HUES6 (cell line): ENCODE measurements around the gene CRX.
"Not testable (repeated sequence)": the region's sequence is repeated elsewhere in the genome, so short reads cannot be mapped to it uniquely, and the experiment has no call there.

Experiments used
- H3K27ac ChIP-seq: 2 replicates; pipeline ENCODE4 v1.7.0; 2013; ENCODE audit warnings: low read depth, mild to moderate bottlenecking, low read length, inconsistent platforms
- H3K27me3 ChIP-seq: 2 replicates; pipeline ENCODE4 v1.6.1; 2013; ENCODE audit warnings: low read length; ENCODE audit not compliant: control insufficient read depth, insufficient read depth
- H3K36me3 ChIP-seq: 2 replicates; pipeline ENCODE4 v1.6.1; 2013; ENCODE audit warnings: low read length; ENCODE audit not compliant: control insufficient read depth, insufficient read depth
- H3K4me1 ChIP-seq: 2 replicates; pipeline ENCODE4 v1.6.1; 2013; ENCODE audit warnings: low read length; ENCODE audit not compliant: control insufficient read depth, insufficient read depth
- H3K4me3 ChIP-seq: 2 replicates; pipeline ENCODE4 v1.5.1; 2013; ENCODE audit warnings: low read depth, low read length
- H3K9ac ChIP-seq: one replicate; pipeline ENCODE4 v1.6.1; 2013; ENCODE audit warnings: mild to moderate bottlenecking, low read length
- H3K9me3 ChIP-seq: 2 replicates; pipeline ENCODE4 v1.6.1; 2013; ENCODE audit warnings: low read depth, low read length; ENCODE audit not compliant: control insufficient read depth, insufficient read depth

The CRX gene

GRCh38 chr19:47859838-47860237 is 38.1 kb downstream of the CRX start:
- H3K9ac ChIP-seq, H3K27ac ChIP-seq, H3K4me3 ChIP-seq, H3K4me1 ChIP-seq, H3K9me3 ChIP-seq, H3K36me3 ChIP-seq, H3K27me3 ChIP-seq: not testable (repeated sequence)

- Histone ChIP-seq H3K27ac (no peak overlapping the region), H3K4me1 (peaks cover 6% of the 10 kb centered on the region), H3K27me3 (no peaks in the 10 kb centered on the region), H3K9me3 (no peaks in the 10 kb centered on the region; the same call in 1 of the 2 replicates), H3K9ac (no peak overlapping the region), H3K4me3 (no peak overlapping the region), H3K36me3 (no peaks in the 10 kb centered on the region)
Measured at GRCh38 chr19:47860602-47861297, 39.0 kb downstream of the CRX start.

GRCh38 chr19:47861630-47862029 is 39.9 kb downstream of the CRX start:
- Histone ChIP-seq H3K9ac (no peak overlapping the region), H3K27me3 (no peaks in the 10 kb centered on the region), H3K27ac (no peak overlapping the region), H3K36me3 (no peaks in the 10 kb centered on the region), H3K9me3 (no peaks in the 10 kb centered on the region; the same call in 1 of the 2 replicates), H3K4me1 (peaks cover 6% of the 10 kb centered on the region), H3K4me3 (no peak overlapping the region)

GRCh38 chr19:47863514-47863936 is 41.8 kb downstream of the CRX start:
- Histone ChIP-seq H3K9me3 (no peaks in the 10 kb centered on the region; the same call in 1 of the 2 replicates), H3K27ac (no peak overlapping the region), H3K36me3 (no peaks in the 10 kb centered on the region), H3K27me3 (no peaks in the 10 kb centered on the region), H3K4me1 (peaks cover 6% of the 10 kb centered on the region), H3K4me3 (no peak overlapping the region), H3K9ac (no peak overlapping the region)

GRCh38 chr19:47865166-47865565 is 43.4 kb downstream of the CRX start:
- no peak overlapping the region for H3K9ac ChIP-seq
- peaks cover 6% of the 10 kb centered on the region for H3K4me1 ChIP-seq
- no peaks in the 10 kb centered on the region for H3K27me3 ChIP-seq
- H3K36me3 ChIP-seq = no peaks in the 10 kb centered on the region
- H3K9me3 ChIP-seq = no peaks in the 10 kb centered on the region; the same call in 1 of the 2 replicates
- H3K27ac ChIP-seq = no peak overlapping the region
- H3K4me3 ChIP-seq = no peak overlapping the region

GRCh38 chr19:47878906-47879305 is 57.2 kb downstream of the CRX start:
- no peak overlapping the region for H3K4me3 ChIP-seq
- H3K4me1 ChIP-seq = no peaks in the 10 kb centered on the region
- no peaks in the 10 kb centered on the region for H3K36me3 ChIP-seq
- no peaks in the 10 kb centered on the region for H3K27me3 ChIP-seq
- 0 out of 2 replicates have a peak, but pooled peaks cover 4% of the 10 kb centered on the region for H3K9me3 ChIP-seq
- no peak overlapping the region for H3K9ac ChIP-seq
- H3K27ac ChIP-seq = no peak overlapping the region

GRCh38 chr19:47879385-47879784 is 57.6 kb downstream of the CRX start:
- not testable (repeated sequence) for H3K27me3 ChIP-seq

GRCh38 chr19:47881757-47882156 is 60.0 kb downstream of the CRX start:
- 0 out of 2 replicates have a peak, but pooled peaks cover 3% of the 10 kb centered on the region for H3K27me3 ChIP-seq
- no peak overlapping the region for H3K4me3 ChIP-seq
- H3K27ac ChIP-seq = no peak overlapping the region

More at GRCh38 chr19:47879385-47879784, 57.6 kb downstream of the CRX start:
- H3K9ac ChIP-seq, H3K36me3 ChIP-seq, H3K27ac ChIP-seq, H3K4me3 ChIP-seq, H3K4me1 ChIP-seq, H3K9me3 ChIP-seq: not testable (repeated sequence)

GRCh38 chr19:47882890-47883289 is 61.2 kb downstream of the CRX start:
- Histone ChIP-seq H3K9me3 (0 out of 2 replicates have a peak, but pooled peaks cover 4% of the 10 kb centered on the region), H3K27me3 (0 out of 2 replicates have a peak, but pooled peaks cover 3% of the 10 kb centered on the region), H3K4me3 (no peak overlapping the region)

More at GRCh38 chr19:47881757-47882156, 60.0 kb downstream of the CRX start:
- Histone ChIP-seq H3K4me1 (no peaks in the 10 kb centered on the region), H3K9ac (no peak overlapping the region), H3K9me3 (0 out of 2 replicates have a peak, but pooled peaks cover 4% of the 10 kb centered on the region), H3K36me3 (no peaks in the 10 kb centered on the region)

GRCh38 chr19:47885067-47885463 is 63.3 kb downstream of the CRX start:
- Histone ChIP-seq H3K4me1 (no peaks in the 10 kb centered on the region), H3K36me3 (no peaks in the 10 kb centered on the region), H3K27ac (no peak overlapping the region), H3K9ac (no peak overlapping the region), H3K4me3 (no peak overlapping the region), H3K9me3 (no peaks in the 10 kb centered on the region), H3K27me3 (0 out of 2 replicates have a peak, but pooled peaks cover 3% of the 10 kb centered on the region)

More at GRCh38 chr19:47882890-47883289, 61.2 kb downstream of the CRX start:
- no peaks in the 10 kb centered on the region for H3K4me1 ChIP-seq
- H3K36me3 ChIP-seq = no peaks in the 10 kb centered on the region
- H3K27ac ChIP-seq = no peak overlapping the region
- H3K9ac ChIP-seq = no peak overlapping the region

GRCh38 chr19:47886010-47886559 is 64.3 kb downstream of the CRX start, which contains the start of gene SULT2A1:
TSS of gene SULT2A1 (minus strand) at chr19:47886315. CDS start at chr19:47886257, 58 bp downstream.
- Histone ChIP-seq H3K36me3 (no peaks in the 10 kb centered on the region), H3K27me3 (0 out of 2 replicates have a peak, but pooled peaks cover 3% of the 10 kb centered on the region), H3K9me3 (no peaks in the 10 kb centered on the region), H3K4me3 (no peak within 1 kb of the TSS), H3K4me1 (no peaks in the 10 kb centered on the region), H3K9ac (no peak within 1 kb of the TSS), H3K27ac (no peak within 1 kb of the TSS)
